Measurements from ENCODE around the gene ELOF1. TPM values are rescaled to one million over a fixed set of nuclear protein-coding genes. Genes with fewer than 3 reads are reported as not detected.
"Not testable (repeated sequence)": the region's sequence is repeated elsewhere in the genome, so short reads cannot be mapped to it uniquely, and the experiment has no call there.

Gene ELOF1
- total and polyA plus RNA-seq, 2 experiments from 2014 or later: 30.3 to 72.6 TPM

DNA sequence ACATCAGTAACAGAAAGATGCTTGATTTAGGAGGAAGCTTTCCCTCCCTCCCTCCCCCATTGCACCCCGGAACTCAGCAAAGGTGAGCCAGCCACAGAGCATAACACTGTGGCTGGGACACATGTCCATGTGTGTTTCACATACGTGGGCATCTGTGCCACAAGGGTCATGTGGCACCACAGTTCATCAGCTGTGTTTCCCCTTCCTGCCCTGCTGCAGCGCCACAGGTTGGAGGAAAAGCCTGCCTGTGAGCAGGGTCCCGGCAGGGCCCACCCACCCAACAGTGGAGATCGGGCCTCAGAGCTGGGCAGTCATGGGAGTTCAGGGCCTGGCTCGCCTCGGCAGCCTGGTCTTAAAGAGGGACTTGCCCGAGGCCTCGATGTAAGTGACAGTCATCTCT is 15.7 kb upstream of the ELOF1 start:
- Histone ChIP-seq H3K36me3 (replicated peaks; ENCODE audit: insufficient read depth, low read depth) (no peaks in the 10 kb centered on the region), H3K79me2 (no peaks in the 10 kb centered on the region), H3K27ac (no peak overlapping the region), H3K27me3 (no peaks in the 10 kb centered on the region), H3K9me3 (ENCODE audit: low read depth) (no peaks in the 10 kb centered on the region), H3K4me3 (no peak overlapping the region), H3K9me2 (replicated peaks; ENCODE audit: insufficient read depth) (no peaks in the 10 kb centered on the region), H2AFZ (no peak overlapping the region), H4K20me1 (ENCODE audit: insufficient read depth, poor library complexity, severe bottlenecking) (no peaks in the 10 kb centered on the region), H3K4me2 (no peak overlapping the region), H3K4me1 (ENCODE audit: insufficient read depth) (no peaks in the 10 kb centered on the region)
- 94% methylated on average over 9 of the region's 9 CpGs for WGBS (ENCODE audit: low lambda C conversion rate, missing lambda C conversion rate)
- DNase-seq (ENCODE audit: low spot score): no peak
- TF ChIP-seq, protein P1, sequence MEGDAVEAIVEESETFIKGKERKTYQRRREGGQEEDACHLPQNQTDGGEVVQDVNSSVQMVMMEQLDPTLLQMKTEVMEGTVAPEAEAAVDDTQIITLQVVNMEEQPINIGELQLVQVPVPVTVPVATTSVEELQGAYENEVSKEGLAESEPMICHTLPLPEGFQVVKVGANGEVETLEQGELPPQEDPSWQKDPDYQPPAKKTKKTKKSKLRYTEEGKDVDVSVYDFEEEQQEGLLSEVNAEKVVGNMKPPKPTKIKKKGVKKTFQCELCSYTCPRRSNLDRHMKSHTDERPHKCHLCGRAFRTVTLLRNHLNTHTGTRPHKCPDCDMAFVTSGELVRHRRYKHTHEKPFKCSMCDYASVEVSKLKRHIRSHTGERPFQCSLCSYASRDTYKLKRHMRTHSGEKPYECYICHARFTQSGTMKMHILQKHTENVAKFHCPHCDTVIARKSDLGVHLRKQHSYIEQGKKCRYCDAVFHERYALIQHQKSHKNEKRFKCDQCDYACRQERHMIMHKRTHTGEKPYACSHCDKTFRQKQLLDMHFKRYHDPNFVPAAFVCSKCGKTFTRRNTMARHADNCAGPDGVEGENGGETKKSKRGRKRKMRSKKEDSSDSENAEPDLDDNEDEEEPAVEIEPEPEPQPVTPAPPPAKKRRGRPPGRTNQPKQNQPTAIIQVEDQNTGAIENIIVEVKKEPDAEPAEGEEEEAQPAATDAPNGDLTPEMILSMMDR (IDR thresholded peaks at IDR 0.05; ENCODE audit: poor library complexity): no peak
- TF ChIP-seq EZH2phosphoT487 (IDR thresholded peaks at IDR 0.05; ENCODE audit: low read depth, severe bottlenecking, unreplicated experiment) (no peak), EZH2 (IDR thresholded peaks at IDR 0.05; ENCODE audit: borderline replicate concordance) (no peak)

DNA sequence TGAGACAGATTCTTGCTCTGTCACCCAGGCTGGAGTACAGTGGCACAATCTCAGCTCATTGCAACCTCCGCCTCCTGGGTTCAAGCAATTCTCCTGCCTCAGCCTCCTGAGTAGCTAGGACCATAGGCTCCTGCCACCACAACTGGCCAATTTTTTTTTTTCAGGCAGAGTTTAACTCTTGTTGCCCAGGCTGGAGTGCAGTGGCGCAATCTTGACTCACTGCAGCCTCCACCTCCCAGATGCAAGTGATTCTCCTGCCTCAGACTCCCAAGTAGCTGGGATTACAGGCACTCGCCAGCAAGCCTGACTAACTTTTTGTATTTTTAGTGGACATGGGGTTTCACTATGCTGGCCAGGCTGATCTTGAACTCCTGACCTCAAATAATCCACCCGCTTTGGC is 14.7 kb upstream of the ELOF1 start:
- not testable (repeated sequence) for H3K4me2 ChIP-seq; H3K9me3 ChIP-seq (ENCODE audit: low read depth); H3K9me2 ChIP-seq (replicated peaks; ENCODE audit: insufficient read depth); H3K27ac ChIP-seq; H2AFZ ChIP-seq; H3K4me1 ChIP-seq (ENCODE audit: insufficient read depth); DNase-seq (ENCODE audit: low spot score); H4K20me1 ChIP-seq (ENCODE audit: insufficient read depth, poor library complexity, severe bottlenecking); H3K27me3 ChIP-seq; H3K36me3 ChIP-seq (replicated peaks; ENCODE audit: insufficient read depth, low read depth); H3K4me3 ChIP-seq; H3K79me2 ChIP-seq
- 84% methylated on average over 4 of the region's 4 CpGs for WGBS (ENCODE audit: low lambda C conversion rate, missing lambda C conversion rate)

DNA sequence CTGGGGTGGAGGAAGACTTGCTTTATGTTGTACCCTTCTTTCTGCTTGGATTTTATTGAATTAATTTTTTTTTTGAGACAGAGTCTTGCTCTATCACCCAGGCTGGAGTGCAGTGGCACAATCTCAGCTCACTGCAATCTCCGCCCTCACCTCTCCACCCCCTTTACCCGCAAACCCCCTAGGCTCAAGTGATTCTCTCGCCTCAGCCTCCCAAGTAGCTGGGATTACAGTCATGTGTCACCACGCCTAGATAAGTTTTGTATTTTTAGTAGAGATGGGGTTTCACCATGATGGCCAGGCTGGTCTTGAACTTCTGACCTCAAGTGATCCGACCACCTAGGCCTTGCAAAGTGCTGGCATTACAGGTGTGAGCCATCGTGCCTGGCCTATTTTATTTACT is 14.3 kb upstream of the ELOF1 start:
- H3K27me3 ChIP-seq; H2AFZ ChIP-seq; H3K27ac ChIP-seq; H3K9me3 ChIP-seq (ENCODE audit: low read depth); DNase-seq (ENCODE audit: low spot score); H3K36me3 ChIP-seq (replicated peaks; ENCODE audit: insufficient read depth, low read depth); H3K79me2 ChIP-seq; H4K20me1 ChIP-seq (ENCODE audit: insufficient read depth, poor library complexity, severe bottlenecking); H3K9me2 ChIP-seq (replicated peaks; ENCODE audit: insufficient read depth); H3K4me2 ChIP-seq; H3K4me3 ChIP-seq; H3K4me1 ChIP-seq (ENCODE audit: insufficient read depth): not testable (repeated sequence)
- 91% methylated on average over 6 of the region's 6 CpGs for WGBS (ENCODE audit: low lambda C conversion rate, missing lambda C conversion rate)

DNA sequence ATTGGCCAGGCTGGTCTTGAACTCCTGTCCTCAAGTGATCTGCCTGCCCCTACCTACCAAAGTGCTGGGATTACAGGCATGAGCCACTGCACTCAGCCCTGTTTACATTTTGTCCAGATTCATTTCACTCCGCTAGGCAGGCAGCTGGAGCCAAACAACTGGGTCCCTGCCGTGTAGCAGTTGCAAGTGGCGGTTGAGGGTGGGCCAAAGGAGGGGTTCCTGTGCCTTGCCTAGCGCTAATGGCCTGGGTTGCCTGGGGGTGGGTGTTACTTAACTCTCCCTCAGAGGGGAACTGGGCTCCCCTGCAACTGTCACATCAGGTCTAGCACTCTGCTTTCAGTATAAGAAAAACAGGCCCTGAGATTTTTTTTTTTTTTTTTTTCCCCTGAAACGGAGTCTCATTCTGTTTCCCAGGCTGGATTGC is 11.0 kb upstream of the ELOF1 start:
- H3K4me2 ChIP-seq: no peak overlapping the region
- H3K9me2 ChIP-seq (replicated peaks; ENCODE audit: insufficient read depth): no peaks in the 10 kb centered on the region
- 68% methylated on average over 4 of the region's 5 CpGs for whole genome bisulfite sequencing (ENCODE audit: low lambda C conversion rate, missing lambda C conversion rate)
- no peak overlapping the region for H3K4me3 ChIP-seq
- no peaks in the 10 kb centered on the region for H3K79me2 ChIP-seq
- H2AFZ ChIP-seq: no peak overlapping the region
- no peaks in the 10 kb centered on the region for H3K27me3 ChIP-seq
- H3K9me3 ChIP-seq (ENCODE audit: low read depth): no peaks in the 10 kb centered on the region
- no peak overlapping the region for H3K27ac ChIP-seq
- no peak for DNase-seq (ENCODE audit: low spot score)
- H3K36me3 ChIP-seq (replicated peaks; ENCODE audit: insufficient read depth, low read depth): no peaks in the 10 kb centered on the region
- TF ChIP-seq EZH2 (IDR thresholded peaks at IDR 0.05; ENCODE audit: borderline replicate concordance) (no peak), EZH2phosphoT487 (IDR thresholded peaks at IDR 0.05; ENCODE audit: low read depth, severe bottlenecking, unreplicated experiment) (no peak)
- TF ChIP-seq, protein P1 (IDR thresholded peaks at IDR 0.05; ENCODE audit: poor library complexity): no peak
- H4K20me1 ChIP-seq (ENCODE audit: insufficient read depth, poor library complexity, severe bottlenecking): no peaks in the 10 kb centered on the region
- H3K4me1 ChIP-seq (ENCODE audit: insufficient read depth): no peaks in the 10 kb centered on the region

DNA sequence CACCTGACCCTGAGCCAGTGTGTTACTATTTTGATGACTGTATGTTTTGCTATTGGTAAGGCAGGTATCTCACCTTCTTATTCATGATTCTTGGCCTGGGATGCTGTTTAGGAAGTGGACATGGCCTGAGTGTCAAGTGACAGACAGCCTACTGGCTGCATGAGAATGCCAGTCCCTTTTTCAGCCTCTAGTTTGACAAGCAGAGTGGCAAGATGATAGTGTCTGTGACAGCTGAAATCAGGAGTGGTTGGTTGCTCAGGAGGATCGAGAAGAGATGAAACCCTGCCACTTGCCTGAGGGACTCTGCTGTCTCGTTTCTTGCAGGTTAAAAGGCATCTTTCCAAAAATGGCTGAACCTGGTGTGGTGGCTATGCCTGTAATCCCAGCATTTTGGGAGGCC is 7.1 kb upstream of the ELOF1 start:
- Histone ChIP-seq H3K27ac (no peak overlapping the region), H2AFZ (no peak overlapping the region), H3K4me2 (no peak overlapping the region), H3K4me3 (no peak overlapping the region), H3K9me3 (ENCODE audit: low read depth) (no peaks in the 10 kb centered on the region), H3K79me2 (no peaks in the 10 kb centered on the region), H3K27me3 (no peaks in the 10 kb centered on the region), H3K9me2 (replicated peaks; ENCODE audit: insufficient read depth) (no peaks in the 10 kb centered on the region), H3K4me1 (ENCODE audit: insufficient read depth) (no peaks in the 10 kb centered on the region), H4K20me1 (ENCODE audit: insufficient read depth, poor library complexity, severe bottlenecking) (no peaks in the 10 kb centered on the region), H3K36me3 (replicated peaks; ENCODE audit: insufficient read depth, low read depth) (no peaks in the 10 kb centered on the region)
- TF ChIP-seq EZH2phosphoT487 (IDR thresholded peaks at IDR 0.05; ENCODE audit: low read depth, severe bottlenecking, unreplicated experiment): no peak
- no peak for TF ChIP-seq EZH2 (IDR thresholded peaks at IDR 0.05; ENCODE audit: borderline replicate concordance)
- TF ChIP-seq, protein P1 (IDR thresholded peaks at IDR 0.05; ENCODE audit: poor library complexity): no peak
- WGBS (ENCODE audit: low lambda C conversion rate, missing lambda C conversion rate): 87% methylated on average over 2 of the region's 2 CpGs
- DNase-seq (ENCODE audit: low spot score): no peak

DNA sequence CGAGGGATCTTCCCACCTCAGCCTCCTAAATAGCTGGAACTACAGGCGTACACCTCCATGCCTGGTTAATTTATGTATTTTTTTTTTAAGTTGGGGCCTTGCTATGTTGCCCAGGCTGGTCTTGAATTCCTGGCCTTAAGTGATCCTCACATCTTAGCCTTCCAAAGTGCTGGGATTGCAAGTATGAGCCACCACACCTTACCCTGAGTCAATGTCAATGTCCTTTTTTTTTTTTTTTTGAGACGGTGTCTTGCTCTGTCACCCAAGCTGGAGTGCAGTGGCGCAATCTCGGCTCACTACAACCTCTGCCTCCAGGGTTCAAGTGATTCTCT is 6.6 kb upstream of the ELOF1 start:
- not testable (repeated sequence) for H3K4me2 ChIP-seq; H3K4me1 ChIP-seq (ENCODE audit: insufficient read depth); H3K27me3 ChIP-seq; H4K20me1 ChIP-seq (ENCODE audit: insufficient read depth, poor library complexity, severe bottlenecking); H3K36me3 ChIP-seq (replicated peaks; ENCODE audit: insufficient read depth, low read depth); H3K9me3 ChIP-seq (ENCODE audit: low read depth); DNase-seq (ENCODE audit: low spot score); H3K27ac ChIP-seq; H3K79me2 ChIP-seq; H2AFZ ChIP-seq; H3K9me2 ChIP-seq (replicated peaks; ENCODE audit: insufficient read depth); H3K4me3 ChIP-seq
- WGBS (ENCODE audit: low lambda C conversion rate, missing lambda C conversion rate): 87% methylated on average over 5 of the region's 5 CpGs

Measured in hepatocyte (in vitro differentiated cells).